A549 (cell line): ENCODE results near the gene SMARCB1. TPM values are rescaled to one million over a fixed set of nuclear protein-coding genes. Genes with fewer than 3 reads are reported as not detected.

ENCODE experiments used
- ATAC-seq, 2 experiments: fragments of 200-7000 bp in 1 of 2; fragments of >200 bp in 1 of 2; cut with Nextera tagmentation in 1 of 2; cut with Tn5 transposase in 1 of 2; 3 replicates each; pipeline versions ENCODE4 v1.8.0 to v1.9.1; 2018 to 2020; ENCODE audit warnings: mild to moderate bottlenecking in 1 of 2, moderate library complexity in 1 of 2
- CTCF ChIA-PET: fragments of 300-600 bp; sonication (Branson Sonifier 250); formaldehyde crosslinking; extraction: SDS; loops from one replicate; lab custom pipeline; 2021; ENCODE audit warnings: antibody characterized with exemption, inconsistent platforms; lab: Yijun Ruan, JAX
- POLR2A ChIA-PET: fragments of 350-600 bp; formaldehyde crosslinking; extraction: SDS; loops from one replicate; lab custom pipeline; 2021; ENCODE audit warnings: antibody characterized with exemption, inconsistent platforms; lab: Yijun Ruan, JAX
- DNase-seq, 2 experiments: peaks; one replicate each; pipeline versions ENCODE4 v3.0.0 to v3.0.0-alpha.2; 2011 to 2016; ENCODE audit warnings: low read depth in 1 of 2, low spot score in 1 of 2
- FAIRE-seq: peaks from 2 replicates; lab custom pipeline; 2011; peaks lifted over from hg19 to GRCh38; lab: Jason Lieb, UNC
- H3K27ac ChIP-seq, 2 experiments: fragments of >200 bp; sonication (Bioruptor Twin); formaldehyde crosslinking; 3 replicates each; pipeline ENCODE4 v1.5.1; 2016 to 2017
- H3K4me1 ChIP-seq: fragments of >200 bp; sonication (Bioruptor Twin); formaldehyde crosslinking; 3 replicates; pipeline ENCODE4 v1.6.1; 2016
- H3K4me2 ChIP-seq: fragments of >200 bp; sonication (Bioruptor Twin); formaldehyde crosslinking; 3 replicates; pipeline ENCODE4 v1.6.1; 2016
- H3K4me3 ChIP-seq: fragments of >200 bp; sonication (Bioruptor Twin); formaldehyde crosslinking; 3 replicates; pipeline ENCODE4 v1.5.1; 2016
- H3K9me3 ChIP-seq: fragments of >200 bp; sonication (Bioruptor Twin); formaldehyde crosslinking; 3 replicates; pipeline ENCODE4 v1.6.1; 2016
- ATOH8 ChIP-seq: fragments of 250-450 bp; sonication (Bioruptor Pico); IDR thresholded peaks from 2 replicates; pipeline ENCODE4 v1.5.0; 2020; ENCODE audit warnings: low read depth, mild to moderate bottlenecking, moderate library complexity
- BHLHE40 ChIP-seq: IDR thresholded peaks from 2 replicates; pipeline ENCODE4 v1.6.1; 2012; ENCODE audit warnings: low read depth, low read length, inconsistent platforms
- CBX2 ChIP-seq: fragments of 200-600 bp; sonication (generic); IDR thresholded peaks from 2 replicates; pipeline ENCODE4 v1.6.1; 2016; ENCODE audit warnings: low read depth, mild to moderate bottlenecking, borderline replicate concordance
- CBX8 ChIP-seq: fragments of 200-600 bp; sonication (generic); IDR thresholded peaks from 2 replicates; pipeline ENCODE4 v1.6.1; 2016
- CHD4 ChIP-seq: fragments of 200-600 bp; sonication (generic); IDR thresholded peaks from 2 replicates; pipeline ENCODE4 v1.6.1; 2016; ENCODE audit warnings: antibody characterized with exemption, mild to moderate bottlenecking, borderline replicate concordance
- EHMT2 ChIP-seq: fragments of 200-600 bp; sonication (generic); IDR thresholded peaks from 2 replicates; pipeline ENCODE4 v1.6.1; 2016; ENCODE audit warnings: antibody characterized with exemption, low read depth, mild to moderate bottlenecking, moderate library complexity
- EP300 ChIP-seq, 2 experiments: fragments of >200 bp; sonication (Bioruptor Twin); formaldehyde crosslinking; IDR thresholded peaks; 2 replicates in 1 of 2; 3 replicates in 1 of 2; pipeline ENCODE4 v1.6.1; 2016 to 2017
- FOXS1 ChIP-seq: fragments of 250-450 bp; sonication (Bioruptor Pico); IDR thresholded peaks from 2 replicates; pipeline ENCODE4 v1.5.0; 2020; ENCODE audit warnings: mild to moderate bottlenecking, moderate library complexity
- GATA3 ChIP-seq: IDR thresholded peaks from 2 replicates; pipeline ENCODE4 v1.6.1; 2012; ENCODE audit warnings: borderline replicate concordance
- HDAC2 ChIP-seq: fragments of 200-600 bp; sonication (generic); IDR thresholded peaks from 2 replicates; pipeline ENCODE4 v1.6.1; 2016
- HOXA7 ChIP-seq: fragments of 250-450 bp; sonication (Bioruptor Pico); IDR thresholded peaks from 2 replicates; pipeline ENCODE4 v1.5.0; 2020; ENCODE audit warnings: mild to moderate bottlenecking, moderate library complexity
- HOXB13 ChIP-seq: fragments of 250-450 bp; sonication (Bioruptor Pico); IDR thresholded peaks from 2 replicates; pipeline ENCODE4 v1.5.0; 2020; ENCODE audit warnings: low read depth, mild to moderate bottlenecking, moderate library complexity
- HOXB5 ChIP-seq: fragments of 250-450 bp; sonication (Bioruptor Pico); IDR thresholded peaks from 2 replicates; pipeline ENCODE4 v1.5.0; 2020; ENCODE audit warnings: mild to moderate bottlenecking, moderate library complexity
- JUN ChIP-seq, 2 experiments: fragments of >200 bp; sonication (Bioruptor Twin); formaldehyde crosslinking; IDR thresholded peaks; 2 replicates in 1 of 2; 3 replicates in 1 of 2; pipeline ENCODE4 v1.6.1; 2016 to 2017
- MAZ ChIP-seq: fragments of 150-350 bp; IDR thresholded peaks from 2 replicates; pipeline ENCODE4 v1.6.1; 2014; ENCODE audit warnings: antibody characterized with exemption, low read depth, low read length, borderline replicate concordance
- MYC ChIP-seq: IDR thresholded peaks from 2 replicates; pipeline ENCODE4 v1.6.1; 2012; ENCODE audit warnings: mild to moderate bottlenecking, inconsistent platforms, low read length, improper control_type of control experiment, borderline replicate concordance
- NFE2L2 ChIP-seq: fragments of 150-350 bp; conservative IDR thresholded peaks from 2 replicates; pipeline ENCODE4 v1.6.1; 2014; ENCODE audit warnings: low read length
- PHF8 ChIP-seq: fragments of 200-600 bp; sonication (generic); IDR thresholded peaks from 2 replicates; pipeline ENCODE4 v1.6.1; 2016; ENCODE audit warnings: low read depth, mild to moderate bottlenecking, antibody characterized with exemption, moderate library complexity, borderline replicate concordance
- POLR2A ChIP-seq: IDR thresholded peaks from 2 replicates; pipeline ENCODE4 v1.6.1; 2012; ENCODE audit warnings: mild to moderate bottlenecking, low read length
- POLR2AphosphoS2 ChIP-seq: conservative IDR thresholded peaks from 2 replicates; pipeline ENCODE4 v1.6.1; 2012; ENCODE audit warnings: low read length, improper control_type of control experiment, inconsistent platforms
- RAD21 ChIP-seq, 2 experiments: fragments of >200 bp in 1 of 2; sonication (Bioruptor Twin) in 1 of 2; formaldehyde crosslinking in 1 of 2; IDR thresholded peaks in 1 of 2; conservative IDR thresholded peaks in 1 of 2; 2 replicates in 1 of 2; 3 replicates in 1 of 2; pipeline ENCODE4 v1.6.1; 2012 to 2018; ENCODE audit warnings: inconsistent platforms in 1 of 2
- RCOR1 ChIP-seq: fragments of 150-350 bp; IDR thresholded peaks from 2 replicates; pipeline ENCODE4 v1.6.1; 2014; ENCODE audit warnings: antibody characterized with exemption, low read length, low read depth
- SMC3 ChIP-seq: fragments of >200 bp; sonication (Bioruptor Twin); formaldehyde crosslinking; IDR thresholded peaks from 3 replicates; pipeline ENCODE4 v1.6.1; 2018; ENCODE audit warnings: inconsistent platforms
- TFCP2L1 ChIP-seq: fragments of 250-450 bp; sonication (Bioruptor Pico); IDR thresholded peaks from 2 replicates; pipeline ENCODE4 v1.5.0; 2021; ENCODE audit warnings: mild to moderate bottlenecking
- TP53 ChIP-seq: fragments of 250-450 bp; sonication (Bioruptor Pico); IDR thresholded peaks from 2 replicates; pipeline ENCODE4 v1.5.0; 2021; ENCODE audit warnings: mild to moderate bottlenecking, moderate library complexity
- ZSCAN20 ChIP-seq: fragments of 250-450 bp; sonication (Bioruptor Pico); IDR thresholded peaks from 2 replicates; pipeline ENCODE4 v1.8.0; 2022; ENCODE audit warnings: mild to moderate bottlenecking, moderate library complexity
- WGBS: methylation state at CpG from one replicate; pipeline ENCODE4 v1.1.6; 2017; ENCODE audit errors: missing lambda C conversion rate; 5-methylcytosine and 5-hydroxymethylcytosine counted together
- polyA plus RNA-seq, 4 experiments: library from polyadenylated mRNA; depleted of rRNA in 3 of 4; stranded (reverse); fragments of >200 nt; fragmentation: RNase III in 1 of 4; extraction: RNeasy Plus Mini Kit Qiagen cat#74134 plus additional on column Dnase treatment in 1 of 4; gene quantifications; 2 replicates in 3 of 4; 3 replicates in 1 of 4; pipeline ENCODE4 v1.2.3, GENCODE V29; 2011 to 2017
- TF ChIP-seq, protein P1 (sequence below): fragments of >200 bp; sonication (Bioruptor Twin); formaldehyde crosslinking; IDR thresholded peaks from 3 replicates; pipeline ENCODE4 v1.6.1; 2016
- TF ChIP-seq, protein P2 (sequence below): fragments of 200-600 bp; sonication (generic); IDR thresholded peaks from 2 replicates; pipeline ENCODE4 v1.6.1; 2016; ENCODE audit warnings: antibody characterized with exemption, mild to moderate bottlenecking, moderate library complexity
- TF ChIP-seq, protein P3 (sequence below): fragments of >200 bp; sonication (Bioruptor Twin); formaldehyde crosslinking; IDR thresholded peaks from 3 replicates; pipeline ENCODE4 v1.5.1; 2016

SMARCB1 gene
- polyA plus RNA-seq, 2 of the 4 experiments (the other 2 are of a cell fraction): 65.6 to 133 TPM

GRCh38 chr22:23767303-23767672, 19.5 kb upstream of the SMARCB1 start:
- DNase-seq: no peak
- ATAC-seq: peak; percentile 15 to 22; a peak in 3 of 6 replicates
- no peak for FAIRE-seq
- peak overlapping the region; percentile 88 for H3K4me2 ChIP-seq
- TF ChIP-seq, protein P1, sequence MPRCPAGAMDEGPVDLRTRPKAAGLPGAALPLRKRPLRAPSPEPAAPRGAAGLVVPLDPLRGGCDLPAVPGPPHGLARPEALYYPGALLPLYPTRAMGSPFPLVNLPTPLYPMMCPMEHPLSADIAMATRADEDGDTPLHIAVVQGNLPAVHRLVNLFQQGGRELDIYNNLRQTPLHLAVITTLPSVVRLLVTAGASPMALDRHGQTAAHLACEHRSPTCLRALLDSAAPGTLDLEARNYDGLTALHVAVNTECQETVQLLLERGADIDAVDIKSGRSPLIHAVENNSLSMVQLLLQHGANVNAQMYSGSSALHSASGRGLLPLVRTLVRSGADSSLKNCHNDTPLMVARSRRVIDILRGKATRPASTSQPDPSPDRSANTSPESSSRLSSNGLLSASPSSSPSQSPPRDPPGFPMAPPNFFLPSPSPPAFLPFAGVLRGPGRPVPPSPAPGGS: no peak
- no peak for TF ChIP-seq NFE2L2
- no peak for TF ChIP-seq POLR2A
- TF ChIP-seq, protein P2, sequence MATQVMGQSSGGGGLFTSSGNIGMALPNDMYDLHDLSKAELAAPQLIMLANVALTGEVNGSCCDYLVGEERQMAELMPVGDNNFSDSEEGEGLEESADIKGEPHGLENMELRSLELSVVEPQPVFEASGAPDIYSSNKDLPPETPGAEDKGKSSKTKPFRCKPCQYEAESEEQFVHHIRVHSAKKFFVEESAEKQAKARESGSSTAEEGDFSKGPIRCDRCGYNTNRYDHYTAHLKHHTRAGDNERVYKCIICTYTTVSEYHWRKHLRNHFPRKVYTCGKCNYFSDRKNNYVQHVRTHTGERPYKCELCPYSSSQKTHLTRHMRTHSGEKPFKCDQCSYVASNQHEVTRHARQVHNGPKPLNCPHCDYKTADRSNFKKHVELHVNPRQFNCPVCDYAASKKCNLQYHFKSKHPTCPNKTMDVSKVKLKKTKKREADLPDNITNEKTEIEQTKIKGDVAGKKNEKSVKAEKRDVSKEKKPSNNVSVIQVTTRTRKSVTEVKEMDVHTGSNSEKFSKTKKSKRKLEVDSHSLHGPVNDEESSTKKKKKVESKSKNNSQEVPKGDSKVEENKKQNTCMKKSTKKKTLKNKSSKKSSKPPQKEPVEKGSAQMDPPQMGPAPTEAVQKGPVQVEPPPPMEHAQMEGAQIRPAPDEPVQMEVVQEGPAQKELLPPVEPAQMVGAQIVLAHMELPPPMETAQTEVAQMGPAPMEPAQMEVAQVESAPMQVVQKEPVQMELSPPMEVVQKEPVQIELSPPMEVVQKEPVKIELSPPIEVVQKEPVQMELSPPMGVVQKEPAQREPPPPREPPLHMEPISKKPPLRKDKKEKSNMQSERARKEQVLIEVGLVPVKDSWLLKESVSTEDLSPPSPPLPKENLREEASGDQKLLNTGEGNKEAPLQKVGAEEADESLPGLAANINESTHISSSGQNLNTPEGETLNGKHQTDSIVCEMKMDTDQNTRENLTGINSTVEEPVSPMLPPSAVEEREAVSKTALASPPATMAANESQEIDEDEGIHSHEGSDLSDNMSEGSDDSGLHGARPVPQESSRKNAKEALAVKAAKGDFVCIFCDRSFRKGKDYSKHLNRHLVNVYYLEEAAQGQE: no peak
- no peak for TF ChIP-seq ZSCAN20 (CRISPR knock-in tag)
- no peak for TF ChIP-seq MYC
- TF ChIP-seq HOXA7 (CRISPR knock-in tag): no peak
- TF ChIP-seq EP300 (IDR thresholded peaks at IDR 0.05): no peak
- no peak for TF ChIP-seq HOXB5 (CRISPR knock-in tag)
- no peak for TF ChIP-seq BHLHE40
- TF ChIP-seq EHMT2: no peak
- no peak for TF ChIP-seq PHF8
- no peak for TF ChIP-seq TFCP2L1 (CRISPR knock-in tag)
- TF ChIP-seq, all 56 proteins: peak for 0
- CTCF ChIA-PET: interaction anchor here (0.7 to 16.9 kb wide), 16 partner anchors 9 to 126 kb away, joined by 3 to 175 read pairs (median 5); partner anchors contain the start of genes MIF and SMARCB1
- H3K27ac ChIP-seq: peak overlapping the region; percentile 88 to 96
- POLR2A ChIA-PET: interaction anchor here (0.8 to 1.4 kb wide), 3 partner anchors 16 to 90 kb away, joined by 3 to 4 read pairs (median 3); partner anchors contain the start of genes SLC2A11 and ZNF70
- no CpG with 5 or more reads among the region's 27 CpGs for WGBS
- H3K4me3 ChIP-seq: peak overlapping the region; percentile 66
- H3K4me1 ChIP-seq: peaks cover 29% of the 10 kb centered on the region
- no peaks in the 10 kb centered on the region for H3K9me3 ChIP-seq

DNA sequence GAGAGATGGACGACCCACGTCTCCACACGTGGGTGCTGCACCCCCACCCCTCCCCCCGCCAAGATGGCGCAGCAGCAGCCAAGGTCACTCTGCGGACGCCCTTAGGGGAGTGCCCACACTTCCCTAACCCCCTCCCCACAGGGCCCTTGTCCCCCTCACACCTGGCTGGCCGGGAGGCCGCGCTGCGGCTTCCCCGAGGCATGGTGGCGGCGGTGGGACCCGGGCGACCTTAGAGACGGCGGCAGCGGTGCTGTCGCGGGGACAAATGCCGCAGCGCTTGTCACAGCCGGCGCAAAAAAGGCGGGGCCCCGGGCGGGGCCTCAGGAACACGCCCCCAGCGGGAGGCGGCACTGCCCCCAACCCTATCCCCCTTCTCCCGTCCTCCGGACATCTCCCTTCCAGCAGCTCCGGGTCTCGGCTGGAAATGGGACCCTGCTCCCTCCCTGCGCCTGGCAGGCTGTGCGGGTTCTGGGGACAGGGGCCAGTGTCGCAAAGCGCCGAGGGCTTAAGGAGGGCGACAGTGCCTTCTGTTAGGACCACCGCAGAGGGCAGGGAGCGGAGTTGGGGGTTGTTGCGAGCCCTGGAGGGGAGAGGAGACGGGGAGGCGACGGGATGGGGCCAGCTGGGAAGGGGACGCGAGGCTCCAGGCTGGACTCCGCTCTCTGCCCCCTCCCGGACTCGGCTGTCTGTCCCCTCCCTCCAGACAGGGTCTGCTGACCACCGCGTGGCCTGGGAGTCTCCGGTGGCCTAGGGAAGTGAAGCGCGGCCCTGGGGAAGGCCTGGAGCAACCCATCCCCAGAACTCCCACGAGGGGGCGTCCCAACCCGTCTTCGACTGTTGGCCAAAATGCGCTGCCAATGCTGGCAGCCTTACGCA, 18.9 kb upstream of the SMARCB1 start, which contains the start of gene CHCHD10:
Gene CHCHD10 (minus strand): TSS at position 300 of the 876 bp plus-strand sequence. CDS start 98 bp downstream, at position 202.
- FAIRE-seq (no peak), DNase-seq (peak; percentile 65 to 77), ATAC-seq (peak; percentile 79 to 87)
- H3K9me3 ChIP-seq: no peaks in the 10 kb centered on the region
- CTCF ChIA-PET: interaction anchor here (0.8 to 16.9 kb wide), 18 partner anchors 10 to 142 kb away, joined by 3 to 175 read pairs (median 4); partner anchors contain the start of genes DERL3, MIF and SMARCB1
- peak within 1 kb of the TSS; percentile 88 for H3K4me2 ChIP-seq
- H3K4me1 ChIP-seq: peaks cover 32% of the 10 kb centered on the region
- POLR2A ChIA-PET: interaction anchor here (0.5 to 1.4 kb wide), 4 partner anchors 15 to 90 kb away, joined by 3 to 4 read pairs (median 3); partner anchors contain the start of genes SLC2A11 and ZNF70
- H3K4me3 ChIP-seq: peak within 1 kb of the TSS; percentile 66
- WGBS: 10% methylated on average over 4 of the region's 63 CpGs
- H3K27ac ChIP-seq: peak within 1 kb of the TSS; percentile 88 to 96
- TF ChIP-seq JUN (IDR thresholded peaks at IDR 0.05) (peak; percentile 25 to 56; a peak in 2 of 5 replicates), CBX8 (no peak), HDAC2 (no peak), HOXB13 (no peak), CBX2 (no peak), POLR2A (peak; percentile 52), CHD4 (no peak), TFCP2L1 (CRISPR knock-in tag) (no peak), RAD21 (conservative IDR thresholded peaks at IDR 0.05 in 1 of 2, IDR thresholded peaks at IDR 0.05 in 1 of 2) (peak; percentile 48 to 50), ATOH8 (no peak), GATA3 (no peak), MAZ (no peak), RCOR1 (no peak), EHMT2 (no peak), TP53 (CRISPR knock-in tag) (no peak), EP300 (IDR thresholded peaks at IDR 0.05) (no peak), SMC3 (peak; percentile 54; the same call in 2 of the 3 replicates), POLR2AphosphoS2 (no peak), FOXS1 (CRISPR knock-in tag) (no peak)
- TF ChIP-seq, protein P3, sequence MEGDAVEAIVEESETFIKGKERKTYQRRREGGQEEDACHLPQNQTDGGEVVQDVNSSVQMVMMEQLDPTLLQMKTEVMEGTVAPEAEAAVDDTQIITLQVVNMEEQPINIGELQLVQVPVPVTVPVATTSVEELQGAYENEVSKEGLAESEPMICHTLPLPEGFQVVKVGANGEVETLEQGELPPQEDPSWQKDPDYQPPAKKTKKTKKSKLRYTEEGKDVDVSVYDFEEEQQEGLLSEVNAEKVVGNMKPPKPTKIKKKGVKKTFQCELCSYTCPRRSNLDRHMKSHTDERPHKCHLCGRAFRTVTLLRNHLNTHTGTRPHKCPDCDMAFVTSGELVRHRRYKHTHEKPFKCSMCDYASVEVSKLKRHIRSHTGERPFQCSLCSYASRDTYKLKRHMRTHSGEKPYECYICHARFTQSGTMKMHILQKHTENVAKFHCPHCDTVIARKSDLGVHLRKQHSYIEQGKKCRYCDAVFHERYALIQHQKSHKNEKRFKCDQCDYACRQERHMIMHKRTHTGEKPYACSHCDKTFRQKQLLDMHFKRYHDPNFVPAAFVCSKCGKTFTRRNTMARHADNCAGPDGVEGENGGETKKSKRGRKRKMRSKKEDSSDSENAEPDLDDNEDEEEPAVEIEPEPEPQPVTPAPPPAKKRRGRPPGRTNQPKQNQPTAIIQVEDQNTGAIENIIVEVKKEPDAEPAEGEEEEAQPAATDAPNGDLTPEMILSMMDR: peak; percentile 55
